ENCODE results near the gene GAL. TPM values are rescaled to one million over a fixed set of nuclear protein-coding genes. Genes with fewer than 3 reads are reported as not detected.

GAL gene
- total RNA-seq, 2 donors from 2014 or later, result not detected

- Histone ChIP-seq H3K9me3 (peaks cover 0 to 23% of the 10 kb centered on the region in 2 donors), H3K36me3 (no peaks in the 10 kb centered on the region), H3K27me3 (no peaks in the 10 kb centered on the region), H3K4me1 (no peaks in the 10 kb centered on the region), H3K4me3 (no peak overlapping the region), H3K27ac (no peak overlapping the region)
- DNase-seq (ENCODE audit: low spot score), result no peak
- no peak for TF ChIP-seq CTCF (IDR thresholded peaks at IDR 0.05)
Observed at GRCh38 chr11:68695531-68695930, 11.2 kb downstream of the GAL start.

GRCh38 chr11:68698993-68699392 lies 14.6 kb downstream of the GAL start:
- Histone ChIP-seq H3K4me3 (no peak overlapping the region), H3K27me3 (no peaks in the 10 kb centered on the region), H3K4me1 (no peaks in the 10 kb centered on the region), H3K9me3 (peaks cover 0 to 23% of the 10 kb centered on the region in 2 donors), H3K27ac (no peak overlapping the region), H3K36me3 (no peaks in the 10 kb centered on the region)
- no peak for DNase-seq (ENCODE audit: low spot score)
- no peak for TF ChIP-seq CTCF (IDR thresholded peaks at IDR 0.05)

GRCh38 chr11:68704887-68705286 lies 20.5 kb downstream of the GAL start:
- Histone ChIP-seq H3K9me3 (no peaks in the 10 kb centered on the region), H3K4me3 (no peak overlapping the region), H3K4me1 (no peaks in the 10 kb centered on the region), H3K27ac (no peak overlapping the region), H3K36me3 (no peaks in the 10 kb centered on the region), H3K27me3 (no peaks in the 10 kb centered on the region)
- TF ChIP-seq CTCF (IDR thresholded peaks at IDR 0.05), result no peak
- DNase-seq (ENCODE audit: low spot score), result no peak

- Histone ChIP-seq H3K4me3 (no peak overlapping the region), H3K27ac (no peak overlapping the region), H3K36me3 (no peaks in the 10 kb centered on the region), H3K9me3 (no peaks in the 10 kb centered on the region), H3K4me1 (no peaks in the 10 kb centered on the region), H3K27me3 (no peaks in the 10 kb centered on the region)
- TF ChIP-seq CTCF (IDR thresholded peaks at IDR 0.05), result no peak
- DNase-seq (ENCODE audit: low spot score), result no peak
Observed at GRCh38 chr11:68707527-68707926, 23.2 kb downstream of the GAL start.

- no peaks in the 10 kb centered on the region for H3K4me1 ChIP-seq
- no peak for TF ChIP-seq CTCF (IDR thresholded peaks at IDR 0.05)
- no peaks in the 10 kb centered on the region for H3K36me3 ChIP-seq
- H3K27me3 ChIP-seq, result no peaks in the 10 kb centered on the region
- H3K9me3 ChIP-seq, result no peaks in the 10 kb centered on the region
- DNase-seq (ENCODE audit: low spot score), result no peak
- no peak overlapping the region for H3K4me3 ChIP-seq
- no peak overlapping the region for H3K27ac ChIP-seq
Observed at GRCh38 chr11:68709062-68709461, 24.7 kb downstream of the GAL start.

- no peaks in the 10 kb centered on the region for H3K4me1 ChIP-seq
- no peaks in the 10 kb centered on the region for H3K36me3 ChIP-seq
- H3K27ac ChIP-seq, result no peak overlapping the region
- no peak for DNase-seq (ENCODE audit: low spot score)
- no peak for TF ChIP-seq CTCF (IDR thresholded peaks at IDR 0.05)
- H3K27me3 ChIP-seq, result no peaks in the 10 kb centered on the region
- H3K9me3 ChIP-seq, result no peaks in the 10 kb centered on the region
- H3K4me3 ChIP-seq, result no peak overlapping the region
Observed at GRCh38 chr11:68710409-68710808, 26.1 kb downstream of the GAL start.

All from right atrium auricular region (tissue), 2 donors.